GM19328 (cell line): Measurements from ENCODE around the gene COMMD7.
A peak's percentile ranks its signal among the peaks of the same experiment; 100 is the strongest.
"Not testable (repeated sequence)": the region's sequence is repeated elsewhere in the genome, so short reads cannot be mapped to it uniquely, and the experiment has no call there.

Source experiments
- ATAC-seq: cut with Tn5 transposase; IDR thresholded peaks from one replicate; pipeline ENCODE4 v1.9.1; 2021; ENCODE audit warnings: mild to moderate bottlenecking, moderate library complexity; ENCODE audit not compliant: unreplicated experiment

The COMMD7 gene

DNA sequence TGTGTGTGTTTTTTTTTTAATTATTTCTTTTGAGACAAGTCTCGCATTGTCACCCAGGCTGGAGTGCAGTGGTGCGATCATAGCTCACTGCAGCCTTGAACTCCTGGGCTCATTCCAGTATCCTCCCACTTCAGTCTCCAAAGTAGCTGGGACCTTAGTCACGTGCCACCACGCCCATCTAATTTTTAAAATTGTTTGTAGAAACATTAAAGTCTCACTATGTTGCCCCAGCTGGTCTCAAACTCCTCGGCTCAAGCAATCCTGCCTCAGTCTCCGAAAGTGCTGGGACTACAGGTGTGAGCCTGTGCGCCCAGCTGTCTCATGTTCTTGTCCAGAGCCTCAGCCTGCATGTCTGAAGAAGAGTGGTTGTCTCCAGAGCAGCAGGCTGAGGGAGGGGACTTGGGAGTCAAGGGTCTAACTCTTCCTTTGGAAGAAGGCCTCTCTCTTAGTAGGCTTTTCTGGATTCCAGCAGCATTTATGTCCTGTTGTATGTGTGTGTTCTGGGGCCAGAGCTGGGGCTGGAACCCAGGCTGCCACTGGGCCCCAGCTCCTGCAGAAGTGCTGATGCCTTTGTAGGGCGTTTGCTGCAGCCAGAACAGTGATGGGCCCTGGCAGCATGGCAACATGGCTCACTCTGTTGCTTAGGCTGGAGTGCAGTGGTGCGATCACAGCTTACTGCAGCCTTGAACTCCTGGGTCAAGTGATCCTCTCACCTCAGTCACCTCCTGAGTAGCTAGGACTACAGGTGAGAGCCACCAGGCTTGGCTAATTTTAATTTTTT lies 24.3 kb upstream of the COMMD7 start:
- ATAC-seq: no peak

DNA sequence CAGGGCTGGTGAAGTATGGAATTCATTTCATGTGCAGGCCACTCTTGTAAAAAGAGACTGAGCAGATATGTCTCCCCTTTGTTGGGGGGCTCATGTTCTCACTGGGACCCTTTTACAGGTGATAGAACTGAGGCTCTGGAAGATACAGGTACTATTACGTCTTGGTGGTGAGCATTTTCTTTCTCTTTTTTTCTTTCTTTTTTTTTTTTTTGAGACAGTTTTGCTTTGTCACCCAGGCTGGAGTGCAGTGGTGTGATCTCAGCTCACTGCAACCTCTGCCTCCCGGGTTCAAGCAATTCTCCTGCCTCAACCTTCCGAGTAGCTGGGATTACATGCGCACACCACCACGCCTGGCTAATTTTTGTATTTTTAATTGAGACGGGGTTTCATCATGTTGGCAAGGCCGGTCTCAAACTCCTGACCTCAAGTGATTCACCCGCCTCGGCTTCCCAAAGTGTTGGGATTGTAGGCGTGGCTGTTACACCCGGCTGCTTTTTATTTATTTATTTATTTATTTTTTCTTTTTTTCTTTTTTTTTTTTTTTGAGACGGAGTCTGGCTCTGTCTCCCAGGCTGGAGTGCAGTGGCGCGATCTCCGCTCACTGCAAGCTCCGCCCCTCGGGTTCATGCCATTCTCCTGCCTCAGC lies 22.1 kb upstream of the COMMD7 start:
- not testable (repeated sequence) for ATAC-seq

GRCh38 chr20:32764005-32764960 lies 21.0 kb upstream of the COMMD7 start:
- no peak for ATAC-seq

GRCh38 chr20:32763202-32764004 lies 20.1 kb upstream of the COMMD7 start:
- no peak for ATAC-seq

DNA sequence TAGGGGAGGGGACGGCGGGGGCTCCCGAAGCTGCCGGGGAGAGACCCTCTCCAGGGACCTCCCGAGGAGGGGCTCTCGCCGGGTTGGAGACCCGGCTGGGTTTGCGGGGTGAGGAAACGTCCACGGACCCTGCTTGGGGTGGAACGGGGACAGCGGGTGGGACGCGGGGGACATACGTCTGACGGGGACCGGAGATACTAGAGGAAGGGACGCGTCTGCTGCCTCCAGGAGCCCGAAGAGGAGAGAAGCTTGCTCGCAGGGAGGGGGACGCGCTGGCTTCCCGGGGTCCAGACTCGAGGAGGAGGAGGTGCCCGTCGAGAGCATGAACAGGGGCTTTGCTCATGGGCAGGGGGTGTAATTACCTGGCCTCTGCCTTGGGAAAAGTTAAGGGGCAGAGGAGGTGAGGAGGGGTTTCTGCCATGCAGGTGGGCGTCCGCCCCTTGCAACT lies 19.5 kb upstream of the COMMD7 start:
- peak; percentile 20 for ATAC-seq

DNA sequence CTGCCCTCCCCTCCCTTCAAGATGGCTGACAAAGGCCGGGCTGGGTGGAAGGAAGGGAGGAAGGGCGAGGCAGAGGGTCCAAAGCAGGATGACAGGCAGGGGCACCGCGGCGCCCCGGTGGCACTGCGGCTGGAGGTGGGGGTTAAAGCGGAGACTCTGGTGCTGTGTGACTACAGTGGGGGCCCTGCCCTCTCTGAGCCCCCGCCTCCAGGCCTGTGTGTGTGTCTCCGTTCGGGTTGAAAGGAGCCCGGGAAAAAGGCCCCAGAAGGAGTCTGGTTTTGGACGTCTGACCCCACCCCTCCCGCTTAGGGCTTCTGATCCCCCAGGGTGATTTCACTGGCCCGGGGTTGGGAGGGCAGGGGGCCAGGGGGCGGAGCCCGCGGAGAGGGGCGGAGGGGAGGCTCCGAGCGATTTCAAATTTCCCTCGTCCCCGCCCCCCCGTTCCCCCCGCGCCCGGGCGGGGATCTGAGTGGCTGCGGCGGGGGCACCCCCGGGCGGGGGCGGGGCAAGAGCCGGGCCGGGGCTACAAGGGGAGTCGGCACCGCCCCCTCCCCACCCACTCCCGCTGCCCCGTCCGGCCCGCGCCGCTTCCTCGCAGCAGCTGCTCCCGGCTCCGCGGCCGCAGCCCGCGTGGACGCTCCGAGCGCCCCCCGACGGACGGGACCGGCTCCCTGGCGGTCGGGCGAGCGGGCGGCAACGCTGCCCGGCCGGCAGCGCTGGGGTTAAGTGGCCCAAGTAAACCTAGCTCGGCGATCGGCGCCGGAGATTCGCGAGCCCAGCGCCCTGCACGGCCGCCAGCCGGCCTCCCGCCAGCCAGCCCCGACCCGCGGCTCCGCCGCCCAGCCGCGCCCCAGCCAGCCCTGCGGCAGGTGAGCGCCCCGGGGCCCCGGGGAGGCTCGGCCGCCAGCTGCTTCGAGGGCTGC lies 18.8 kb upstream of the COMMD7 start, which contains the start of gene DNMT3B:
DNMT3B (plus strand) TSS at position 555 of the 923 bp plus-strand sequence. CDS start 17,939 bp downstream, outside the sequence.
- peak; percentile 61 for ATAC-seq

DNA sequence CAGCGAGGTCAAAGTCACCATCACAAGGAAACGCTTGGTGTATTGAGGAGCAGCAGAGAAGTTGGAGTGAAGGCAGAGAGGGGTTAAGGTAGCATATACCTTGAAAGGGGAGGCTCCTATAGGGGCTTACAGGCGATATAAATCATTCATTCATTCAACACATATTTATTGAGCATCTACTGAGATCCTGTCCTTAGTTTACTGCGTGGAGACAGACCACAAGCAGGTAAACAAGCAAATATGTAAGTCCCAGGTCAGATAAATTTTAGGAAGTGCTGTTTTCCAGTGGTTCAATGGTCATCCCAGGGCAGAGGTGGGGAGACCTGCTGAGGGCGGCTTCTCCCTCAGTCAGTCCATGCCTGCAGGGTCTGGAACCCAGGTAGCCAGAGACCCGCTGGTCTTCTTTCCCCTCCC lies 18.2 kb upstream of the COMMD7 start:
- no peak for ATAC-seq

- no peak for ATAC-seq
Measured at GRCh38 chr20:32756156-32756555, 12.9 kb upstream of the COMMD7 start.

- no peak for ATAC-seq
Measured at GRCh38 chr20:32753731-32754130, 10.5 kb upstream of the COMMD7 start.

DNA sequence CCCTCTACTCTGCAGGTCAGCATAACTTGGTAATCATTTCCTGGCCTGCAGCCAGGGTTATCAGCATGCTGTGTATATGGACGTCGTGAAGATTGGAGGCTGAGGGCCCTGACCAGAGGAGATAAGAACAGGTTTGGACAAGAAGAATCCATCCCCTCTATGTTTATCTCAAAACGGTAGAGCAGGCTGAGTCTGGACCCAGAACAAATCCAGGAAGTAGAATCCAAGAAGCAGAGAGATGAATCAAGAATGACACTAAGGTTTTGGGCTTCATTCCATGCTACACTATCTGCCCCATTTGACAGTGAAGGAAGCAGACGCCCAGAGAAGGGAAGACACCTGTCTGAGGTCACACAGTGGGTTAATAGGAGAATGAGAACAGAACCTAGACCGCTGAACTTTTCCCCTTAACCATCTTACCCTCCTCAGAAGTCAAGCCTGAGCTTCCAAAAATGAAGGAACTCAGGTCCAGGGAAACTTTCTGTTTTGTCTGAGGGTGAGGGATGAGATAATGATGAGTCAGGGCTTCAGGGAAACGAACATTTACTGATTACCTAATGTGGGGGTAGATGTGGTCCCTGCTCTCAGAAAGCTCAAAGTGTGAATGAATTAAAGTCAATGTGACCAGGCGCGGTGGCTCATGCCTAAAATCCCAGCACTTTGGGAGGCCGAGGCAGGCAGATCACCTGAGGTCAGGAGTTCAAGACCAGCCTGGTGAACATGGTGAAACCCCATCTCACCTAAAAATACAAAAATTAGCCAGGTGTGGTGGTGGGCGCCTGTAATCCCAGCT lies 9.4 kb upstream of the COMMD7 start:
- ATAC-seq: no peak

DNA sequence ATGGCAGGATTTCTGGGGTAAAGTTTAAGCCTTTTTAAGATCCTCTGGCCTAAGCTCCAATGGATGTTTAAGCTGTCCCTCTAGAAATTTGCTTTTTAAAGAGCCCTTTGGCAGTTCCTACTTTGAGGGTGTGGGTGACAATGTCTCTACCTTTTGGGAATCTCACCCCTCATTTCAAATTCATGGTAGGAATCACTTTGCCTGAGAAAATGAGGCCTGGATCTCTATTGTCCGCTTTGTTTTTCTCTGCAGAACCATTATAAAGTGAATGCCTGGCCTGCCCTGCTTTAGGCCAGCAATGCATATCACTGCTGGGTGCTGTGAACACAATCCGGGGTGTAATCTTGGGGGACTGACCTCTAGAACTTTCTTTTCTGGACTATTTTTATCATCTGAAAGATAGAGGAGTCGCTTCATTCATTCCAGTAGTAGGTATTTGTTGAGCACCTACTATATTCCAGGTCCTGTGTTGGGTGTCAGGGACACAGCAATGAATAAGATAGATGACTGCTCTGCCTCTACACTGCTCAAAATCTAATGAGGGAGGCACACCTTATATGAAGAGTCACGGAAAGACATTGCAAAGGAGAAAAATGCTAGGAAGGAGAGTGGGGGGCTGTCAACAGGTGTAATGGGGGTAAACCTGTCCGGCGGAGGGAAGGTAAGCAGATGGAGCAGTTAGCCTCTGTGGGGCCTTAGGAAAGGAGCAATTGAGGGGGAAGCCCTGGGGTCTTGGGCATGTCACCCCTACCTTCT lies 8.6 kb upstream of the COMMD7 start:
- no peak for ATAC-seq

DNA sequence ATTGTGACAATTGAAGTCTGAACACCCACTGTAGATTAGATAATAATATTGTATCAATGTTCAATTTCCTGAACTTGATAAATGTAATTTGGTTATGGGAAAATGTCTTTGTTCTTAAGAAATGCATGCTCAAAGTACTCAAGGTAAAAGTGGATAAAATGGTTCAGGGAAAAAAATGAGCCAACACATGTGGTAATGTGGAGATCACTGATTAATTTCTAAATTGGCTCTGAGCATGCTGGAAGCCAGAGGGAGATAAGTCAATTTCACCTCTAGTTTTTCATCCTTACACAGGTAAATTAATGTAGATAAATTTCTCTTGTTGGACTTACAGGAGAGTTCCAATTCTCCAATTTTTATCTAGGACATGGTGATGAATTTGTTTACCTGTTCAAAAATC lies 8.0 kb upstream of the COMMD7 start:
- no peak for ATAC-seq

GRCh38 chr20:32749914-32750637 lies 6.8 kb upstream of the COMMD7 start:
- ATAC-seq: no peak

- no peak for ATAC-seq
Measured at GRCh38 chr20:32742322-32743236, 688 bp downstream of the COMMD7 start.

DNA sequence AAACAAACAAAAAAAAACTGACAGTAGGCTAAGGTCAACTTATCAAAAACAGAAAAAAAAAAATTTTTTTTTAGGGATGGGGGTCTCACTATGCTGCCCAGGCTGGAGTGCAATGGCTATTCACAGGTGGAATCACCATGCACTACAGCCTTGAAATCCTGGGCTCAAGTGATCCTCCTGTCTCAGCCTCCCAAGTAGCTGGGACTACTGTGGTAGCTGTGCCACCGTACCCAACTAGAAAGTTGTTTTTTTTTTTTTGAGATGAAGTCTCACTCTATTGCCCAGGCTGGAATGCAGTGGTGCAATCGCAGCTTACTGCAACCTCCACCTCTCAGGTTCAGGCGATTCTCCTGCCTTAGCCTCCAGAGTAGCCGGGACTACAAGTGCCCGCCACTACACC lies 2.1 kb downstream of the COMMD7 start:
- no peak for ATAC-seq
